HEK293 (cell line): ENCODE results near the gene FAM228B.
"Not testable (repeated sequence)": the region's sequence is repeated elsewhere in the genome, so short reads cannot be mapped to it uniquely, and the experiment has no call there.

Source experiments
- CTCF ChIA-PET: fragments of 350-600 bp; formaldehyde crosslinking; extraction: SDS; loops from one replicate; lab custom pipeline; 2021; ENCODE audit warnings: antibody characterized with exemption; lab: Yijun Ruan, JAX
- POLR2A ChIA-PET: fragments of 300-600 bp; formaldehyde crosslinking; extraction: SDS; loops from one replicate; lab custom pipeline; 2020; ENCODE audit warnings: antibody characterized with exemption, inconsistent platforms; lab: Yijun Ruan, JAX
- H3K27ac ChIP-seq: fragments of 200-500 bp; sonication (Bioruptor generic); 2 replicates; pipeline ENCODE4 v1.5.1; 2014; ENCODE audit warnings: low read depth, low read length, control low read depth, inconsistent platforms; ENCODE audit errors: extremely low read depth
- H3K36me3 ChIP-seq, 2 experiments: fragments of 200-500 bp in 1 of 2; sonication (Bioruptor generic) in 1 of 2; 1 replicate in 1 of 2; 2 replicates in 1 of 2; pipeline ENCODE4 v1.5.1; 2014 to 2017; ENCODE audit warnings: inconsistent platforms in 2 of 2, low read length in 2 of 2; ENCODE audit not compliant: control insufficient read depth in 2 of 2, insufficient read depth in 1 of 2
- H3K4me1 ChIP-seq: fragments of 200-500 bp; sonication (Bioruptor generic); 2 replicates; pipeline ENCODE4 v1.5.1; 2014; ENCODE audit warnings: mild to moderate bottlenecking, low read length, inconsistent platforms; ENCODE audit not compliant: control insufficient read depth, insufficient read depth
- H3K4me3 ChIP-seq: 2 replicates; pipeline ENCODE4 v1.5.1; 2011; ENCODE audit warnings: low read depth, mild to moderate bottlenecking, control low read depth, low read length, moderate library complexity
- H3K9me3 ChIP-seq: fragments of 200-500 bp; sonication (Bioruptor generic); 2 replicates; pipeline ENCODE4 v1.5.1; 2014; ENCODE audit warnings: low read depth, low read length, inconsistent platforms; ENCODE audit not compliant: control insufficient read depth, insufficient read depth
- INSM2 ChIP-seq: fragments of 450-650 bp; formaldehyde crosslinking; IDR thresholded peaks from 2 replicates; pipeline ENCODE4 v1.5.1; 2016; ENCODE audit warnings: missing biosample characterization, missing genetic modification characterization
- KLF16 ChIP-seq: fragments of 450-650 bp; formaldehyde crosslinking; IDR thresholded peaks from 2 replicates; pipeline ENCODE4 v1.5.1; 2017; ENCODE audit warnings: missing biosample characterization, missing genetic modification characterization
- MEIS1 ChIP-seq: sonication (generic); formaldehyde crosslinking; IDR thresholded peaks from 2 replicates; pipeline ENCODE4 v1.8.1; 2022; ENCODE audit warnings: missing genetic modification reagents, mild to moderate bottlenecking, borderline replicate concordance
- PBX3 ChIP-seq: sonication (generic); formaldehyde crosslinking; IDR thresholded peaks from 2 replicates; pipeline ENCODE4 v1.8.1; 2022; ENCODE audit warnings: mild to moderate bottlenecking, moderate library complexity, missing genetic modification reagents
- REPIN1 ChIP-seq: fragments of 450-650 bp; formaldehyde crosslinking; IDR thresholded peaks from 2 replicates; pipeline ENCODE4 v1.5.1; 2017; ENCODE audit warnings: missing biosample characterization, missing genetic modification characterization, low read depth
- ZBTB10 ChIP-seq: fragments of 450-650 bp; formaldehyde crosslinking; IDR thresholded peaks from 2 replicates; pipeline ENCODE4 v1.5.1; 2016; ENCODE audit warnings: missing biosample characterization, missing genetic modification characterization
- ZBTB17 ChIP-seq: fragments of 450-650 bp; formaldehyde crosslinking; IDR thresholded peaks from 2 replicates; pipeline ENCODE4 v1.5.1; 2016; ENCODE audit warnings: missing biosample characterization, missing genetic modification characterization
- ZBTB44 ChIP-seq: fragments of 450-650 bp; IDR thresholded peaks from 2 replicates; pipeline ENCODE4 v1.5.1; 2018; ENCODE audit warnings: missing biosample characterization, mild to moderate bottlenecking, missing genetic modification characterization
- ZBTB7A ChIP-seq: fragments of 450-650 bp; formaldehyde crosslinking; IDR thresholded peaks from 2 replicates; pipeline ENCODE4 v1.5.1; 2016; ENCODE audit warnings: low read depth, missing biosample characterization, missing genetic modification characterization
- ZNF132 ChIP-seq: fragments of 450-650 bp; formaldehyde crosslinking; IDR thresholded peaks from 2 replicates; pipeline ENCODE4 v1.5.1; 2017; ENCODE audit warnings: missing biosample characterization, missing genetic modification characterization, borderline replicate concordance
- ZNF138 ChIP-seq: fragments of 450-650 bp; formaldehyde crosslinking; IDR thresholded peaks from 2 replicates; pipeline ENCODE4 v1.5.1; 2016; ENCODE audit warnings: missing biosample characterization, missing genetic modification characterization, borderline replicate concordance
- ZNF146 ChIP-seq: fragments of 450-650 bp; formaldehyde crosslinking; IDR thresholded peaks from 2 replicates; pipeline ENCODE4 v1.5.1; 2016; ENCODE audit warnings: missing biosample characterization, missing genetic modification characterization
- ZNF174 ChIP-seq: fragments of 450-650 bp; formaldehyde crosslinking; IDR thresholded peaks from 2 replicates; pipeline ENCODE4 v1.5.0; 2017; ENCODE audit warnings: missing biosample characterization, mild to moderate bottlenecking, missing genetic modification characterization
- ZNF324 ChIP-seq: fragments of 450-650 bp; formaldehyde crosslinking; IDR thresholded peaks from 2 replicates; pipeline ENCODE4 v1.5.1; 2016; ENCODE audit warnings: missing biosample characterization, missing genetic modification characterization
- ZNF600 ChIP-seq: fragments of 450-650 bp; formaldehyde crosslinking; IDR thresholded peaks from 2 replicates; pipeline ENCODE4 v1.5.1; 2016; ENCODE audit warnings: missing biosample characterization, missing genetic modification characterization
- ZNF704 ChIP-seq: fragments of 450-650 bp; formaldehyde crosslinking; IDR thresholded peaks from 2 replicates; pipeline ENCODE4 v1.5.1; 2016; ENCODE audit warnings: missing biosample characterization, missing genetic modification characterization
- ZNF830 ChIP-seq: fragments of 450-650 bp; IDR thresholded peaks from 2 replicates; pipeline ENCODE4 v1.5.0; 2018; ENCODE audit warnings: missing biosample characterization, missing genetic modification characterization, low read depth, mild to moderate bottlenecking, moderate library complexity

FAM228B gene

GRCh38 chr2:24088821-24089359, 34.4 kb upstream of the FAM228B start (continued):
- no peak for TF ChIP-seq INSM2 (tag by site-specific recombination)
- TF ChIP-seq PBX3 (CRISPR knock-in tag), result no peak
- no peak for TF ChIP-seq ZBTB10 (tag by site-specific recombination)
- TF ChIP-seq MEIS1 (CRISPR knock-in tag), result no peak

- CTCF ChIA-PET, result interaction anchor here (2.8 kb wide), 1 partner anchor 9 kb away, joined by 10 read pairs; the partner anchor contains the start of gene TP53I3
- POLR2A ChIA-PET, H3K4me1 ChIP-seq, H3K27ac ChIP-seq, H3K4me3 ChIP-seq, H3K9me3 ChIP-seq: not testable (repeated sequence)
- peaks cover 0 to 17% of the 10 kb centered on the region in 2 experiments; a peak in 2 of 3 replicates for H3K36me3 ChIP-seq
- peak; percentile 63 for TF ChIP-seq ZNF146 (tag by site-specific recombination)
Measured at GRCh38 chr2:24093270-24093669, 30.0 kb upstream of the FAM228B start.

GRCh38 chr2:24095171-24095677, 28.0 kb upstream of the FAM228B start:
- H3K27ac ChIP-seq, CTCF ChIA-PET, H3K36me3 ChIP-seq, H3K4me3 ChIP-seq, H3K4me1 ChIP-seq, H3K9me3 ChIP-seq: not testable (repeated sequence)
- POLR2A ChIA-PET, result interaction anchor here (1.1 kb wide), 1 partner anchor 11 kb away, joined by 3 read pairs; no protein-coding TSS in a partner anchor

- H3K9me3 ChIP-seq, H3K36me3 ChIP-seq, POLR2A ChIA-PET, CTCF ChIA-PET, H3K4me1 ChIP-seq, H3K4me3 ChIP-seq, H3K27ac ChIP-seq: not testable (repeated sequence)
- TF ChIP-seq ZNF146 (tag by site-specific recombination), result peak; percentile 74; the same call in 1 of the 2 replicates
Measured at GRCh38 chr2:24100732-24101131, 22.5 kb upstream of the FAM228B start.

- H3K36me3 ChIP-seq, result no peaks in the 10 kb centered on the region
- POLR2A ChIA-PET, result no interaction called here
- H3K9me3 ChIP-seq, result no peaks in the 10 kb centered on the region
- CTCF ChIA-PET, result interaction anchor here (1.1 kb wide), 1 partner anchor 8 kb away, joined by 5 read pairs; no protein-coding TSS in a partner anchor
- H3K4me3 ChIP-seq, result no peak overlapping the region
- no peaks in the 10 kb centered on the region for H3K4me1 ChIP-seq
- H3K27ac ChIP-seq, result no peak overlapping the region
- TF ChIP-seq ZNF704, result no peak
- no peak for TF ChIP-seq ZBTB17 (tag by site-specific recombination)
- no peak for TF ChIP-seq ZBTB44 (tag by site-specific recombination)
- TF ChIP-seq ZNF324 (tag by site-specific recombination), result no peak
- TF ChIP-seq KLF16 (tag by site-specific recombination), result no peak
- no peak for TF ChIP-seq ZNF138 (tag by site-specific recombination)
- TF ChIP-seq ZNF174 (tag by site-specific recombination), result no peak
- TF ChIP-seq ZBTB7A, result no peak
- no peak for TF ChIP-seq ZNF830 (tag by site-specific recombination)
- no peak for TF ChIP-seq ZNF600 (tag by site-specific recombination)
- no peak for TF ChIP-seq ZNF132 (tag by site-specific recombination)
- TF ChIP-seq REPIN1 (tag by site-specific recombination), result no peak
Measured at GRCh38 chr2:24101992-24102391, 21.3 kb upstream of the FAM228B start.
